ENCODE data around the gene ACTN2.
"Not testable (repeated sequence)": the region's sequence is repeated elsewhere in the genome, so short reads cannot be mapped to it uniquely, and the experiment has no call there.

The ACTN2 gene

GRCh38 chr1:236659792-236660587, 26.3 kb upstream of the ACTN2 start:
- Histone ChIP-seq H3K27ac (no peak overlapping the region), H3K4me3 (no peak overlapping the region), H3K36me3 (ENCODE audit: insufficient read depth, low read length) (no peaks in the 10 kb centered on the region), H3K9ac (ENCODE audit: insufficient read length) (no peak overlapping the region), H3K9me3 (ENCODE audit: low read depth, low read length) (peaks cover 4% of the 10 kb centered on the region; the same call in 1 of the 2 replicates)
- no peak for DNase-seq (ENCODE audit: low read depth, low spot score)
- TF ChIP-seq POLR2AphosphoS5 (IDR thresholded peaks at IDR 0.05; ENCODE audit: borderline replicate concordance, low read depth, low read length) (no peak), FOXP2 (optimal IDR thresholded peaks at IDR 0.05; ENCODE audit: control extremely low read depth, extremely low read length, insufficient read depth) (no peak), EZH2 (IDR thresholded peaks at IDR 0.05) (no peak)

GRCh38 chr1:236663934-236664333, 22.4 kb upstream of the ACTN2 start:
- TF ChIP-seq EZH2 (IDR thresholded peaks at IDR 0.05) (no peak), POLR2AphosphoS5 (IDR thresholded peaks at IDR 0.05; ENCODE audit: borderline replicate concordance, low read depth, low read length) (no peak), FOXP2 (optimal IDR thresholded peaks at IDR 0.05; ENCODE audit: control extremely low read depth, extremely low read length, insufficient read depth) (no peak)
- Histone ChIP-seq H3K36me3 (ENCODE audit: insufficient read depth, low read length) (no peaks in the 10 kb centered on the region), H3K9ac (ENCODE audit: insufficient read length) (no peak overlapping the region), H3K4me3 (no peak overlapping the region), H3K27ac (no peak overlapping the region), H3K9me3 (ENCODE audit: low read depth, low read length) (no peaks in the 10 kb centered on the region; the same call in 1 of the 2 replicates)
- DNase-seq (ENCODE audit: low read depth, low spot score) = no peak

GRCh38 chr1:236668909-236669308, 17.4 kb upstream of the ACTN2 start:
- not testable (repeated sequence) for H3K36me3 ChIP-seq (ENCODE audit: insufficient read depth, low read length); DNase-seq (ENCODE audit: low read depth, low spot score); H3K9me3 ChIP-seq (ENCODE audit: low read depth, low read length); H3K9ac ChIP-seq (ENCODE audit: insufficient read length); H3K27ac ChIP-seq; H3K4me3 ChIP-seq

GRCh38 chr1:236670060-236670459, 16.2 kb upstream of the ACTN2 start:
- DNase-seq (ENCODE audit: low read depth, low spot score) = no peak
- Histone ChIP-seq H3K9me3 (ENCODE audit: low read depth, low read length) (no peaks in the 10 kb centered on the region), H3K36me3 (ENCODE audit: insufficient read depth, low read length) (no peaks in the 10 kb centered on the region), H3K4me3 (no peak overlapping the region), H3K9ac (ENCODE audit: insufficient read length) (no peak overlapping the region), H3K27ac (no peak overlapping the region)
- no peak for TF ChIP-seq POLR2AphosphoS5 (IDR thresholded peaks at IDR 0.05; ENCODE audit: borderline replicate concordance, low read depth, low read length)
- TF ChIP-seq FOXP2 (optimal IDR thresholded peaks at IDR 0.05; ENCODE audit: control extremely low read depth, extremely low read length, insufficient read depth) = no peak
- no peak for TF ChIP-seq EZH2 (IDR thresholded peaks at IDR 0.05)

- H3K9ac ChIP-seq (ENCODE audit: insufficient read length) = no peak overlapping the region
- no peak for TF ChIP-seq EZH2 (IDR thresholded peaks at IDR 0.05)
- H3K36me3 ChIP-seq (ENCODE audit: insufficient read depth, low read length) = no peaks in the 10 kb centered on the region
- no peaks in the 10 kb centered on the region for H3K9me3 ChIP-seq (ENCODE audit: low read depth, low read length)
- no peak for DNase-seq (ENCODE audit: low read depth, low spot score)
- no peak overlapping the region for H3K4me3 ChIP-seq
- H3K27ac ChIP-seq = no peak overlapping the region
Measured at GRCh38 chr1:236673289-236673919, 12.9 kb upstream of the ACTN2 start.

GRCh38 chr1:236677641-236678235, 8.6 kb upstream of the ACTN2 start:
- H3K27ac ChIP-seq = no peak overlapping the region
- DNase-seq (ENCODE audit: low read depth, low spot score) = no peak
- no peaks in the 10 kb centered on the region for H3K36me3 ChIP-seq (ENCODE audit: insufficient read depth, low read length)
- no peak for TF ChIP-seq EZH2 (IDR thresholded peaks at IDR 0.05)
- TF ChIP-seq POLR2AphosphoS5 (IDR thresholded peaks at IDR 0.05; ENCODE audit: borderline replicate concordance, low read depth, low read length) = no peak
- no peak for TF ChIP-seq FOXP2 (optimal IDR thresholded peaks at IDR 0.05; ENCODE audit: control extremely low read depth, extremely low read length, insufficient read depth)
- H3K9ac ChIP-seq (ENCODE audit: insufficient read length) = no peak overlapping the region
- H3K4me3 ChIP-seq = no peak overlapping the region
- H3K9me3 ChIP-seq (ENCODE audit: low read depth, low read length) = no peaks in the 10 kb centered on the region

GRCh38 chr1:236681219-236681618, 5.1 kb upstream of the ACTN2 start:
- H3K36me3 ChIP-seq (ENCODE audit: insufficient read depth, low read length) = peaks cover 6% of the 10 kb centered on the region; the same call in 1 of the 2 replicates
- H3K9me3 ChIP-seq (ENCODE audit: low read depth, low read length) = peaks cover 8% of the 10 kb centered on the region; the same call in 1 of the 2 replicates
- DNase-seq (ENCODE audit: low read depth, low spot score) = no peak
- H3K4me3 ChIP-seq = no peak overlapping the region
- no peak overlapping the region for H3K9ac ChIP-seq (ENCODE audit: insufficient read length)
- no peak overlapping the region for H3K27ac ChIP-seq
- no peak for TF ChIP-seq POLR2AphosphoS5 (IDR thresholded peaks at IDR 0.05; ENCODE audit: borderline replicate concordance, low read depth, low read length)
- no peak for TF ChIP-seq FOXP2 (optimal IDR thresholded peaks at IDR 0.05; ENCODE audit: control extremely low read depth, extremely low read length, insufficient read depth)
- TF ChIP-seq EZH2 (IDR thresholded peaks at IDR 0.05) = no peak

GRCh38 chr1:236685205-236685916, 938 bp upstream of the ACTN2 start:
- Histone ChIP-seq H3K9ac (ENCODE audit: insufficient read length) (no peak overlapping the region), H3K36me3 (ENCODE audit: insufficient read depth, low read length) (peaks cover 9% of the 10 kb centered on the region; the same call in 1 of the 2 replicates), H3K4me3 (no peak overlapping the region), H3K27ac (no peak overlapping the region), H3K9me3 (ENCODE audit: low read depth, low read length) (peaks cover 8% of the 10 kb centered on the region; the same call in 1 of the 2 replicates)
- TF ChIP-seq POLR2AphosphoS5 (IDR thresholded peaks at IDR 0.05; ENCODE audit: borderline replicate concordance, low read depth, low read length) (no peak), EZH2 (IDR thresholded peaks at IDR 0.05) (no peak), FOXP2 (optimal IDR thresholded peaks at IDR 0.05; ENCODE audit: control extremely low read depth, extremely low read length, insufficient read depth) (no peak)
- DNase-seq (ENCODE audit: low read depth, low spot score) = no peak
